Osteoblast (primary cell): ENCODE data around the gene RAI1. TPM values are rescaled to one million over a fixed set of nuclear protein-coding genes. Genes with fewer than 3 reads are reported as not detected.
A peak's percentile ranks its signal among the peaks of the same experiment; 100 is the strongest.
"Not testable (repeated sequence)": the region's sequence is repeated elsewhere in the genome, so short reads cannot be mapped to it uniquely, and the experiment has no call there.

Experiments used
- DNase-seq: peaks from one replicate; pipeline ENCODE4 v3.0.0; 2011; ENCODE audit warnings: low spot score, mixed read lengths; ENCODE audit not compliant: insufficient read length; ENCODE audit errors: missing footprints
- H2AFZ ChIP-seq: 2 replicates; pipeline ENCODE4 v1.6.0; 2011; ENCODE audit warnings: mild to moderate bottlenecking, low read length
- H3K27ac ChIP-seq: 2 replicates; pipeline ENCODE4 v1.5.1; 2011; ENCODE audit warnings: mild to moderate bottlenecking, low read depth, low read length, moderate library complexity
- H3K27me3 ChIP-seq: 2 replicates; pipeline ENCODE4 v1.6.0; 2012; ENCODE audit warnings: mild to moderate bottlenecking, control low read depth, inconsistent platforms, low read length, moderate library complexity; ENCODE audit not compliant: insufficient read depth
- H3K36me3 ChIP-seq: 2 replicates; pipeline ENCODE4 v1.5.1; 2011; ENCODE audit warnings: mild to moderate bottlenecking, low read length, control low read depth, moderate library complexity; ENCODE audit not compliant: insufficient read depth
- H3K4me1 ChIP-seq: 2 replicates; pipeline ENCODE4 v1.5.1; 2011; ENCODE audit warnings: mild to moderate bottlenecking, low read length, control low read depth, moderate library complexity; ENCODE audit not compliant: insufficient read depth
- H3K4me2 ChIP-seq: 2 replicates; pipeline ENCODE4 v1.6.0; 2011; ENCODE audit warnings: mild to moderate bottlenecking, low read length; ENCODE audit not compliant: insufficient read depth
- H3K4me3 ChIP-seq: fragments of 200-600 bp; sonication (generic); 3 replicates; pipeline ENCODE4 v1.5.1; 2012; ENCODE audit warnings: mild to moderate bottlenecking, low read length, inconsistent platforms; ENCODE audit not compliant: insufficient read depth
- H3K79me2 ChIP-seq: 2 replicates; pipeline ENCODE4 v1.6.0; 2012; ENCODE audit warnings: mild to moderate bottlenecking, low read length, control low read depth, inconsistent platforms; ENCODE audit not compliant: insufficient read depth
- H3K9me3 ChIP-seq: 2 replicates; pipeline ENCODE4 v1.5.1; 2011; ENCODE audit warnings: low read depth, low read length, control low read depth
- H4K20me1 ChIP-seq: 2 replicates; pipeline ENCODE4 v1.6.0; 2012; ENCODE audit warnings: mild to moderate bottlenecking, low read length, control low read depth; ENCODE audit not compliant: insufficient read depth
- CTCF ChIP-seq: IDR thresholded peaks from 2 replicates; pipeline ENCODE4 v1.5.1; 2011; ENCODE audit warnings: mild to moderate bottlenecking, low read depth, low read length, moderate library complexity; ENCODE audit errors: extremely low read depth
- total RNA-seq: library from RNA; depleted of rRNA; stranded (reverse); fragments of >200 nt; gene quantifications from 2 replicates; pipeline ENCODE4 v1.2.3, GENCODE V29; 2012

Gene RAI1
- total RNA-seq, 1 donor, result 15.6 TPM

GRCh38 chr17:17636272-17636885 lies 44.9 kb upstream of the RAI1 start:
- Histone ChIP-seq H3K27me3 (no peaks in the 10 kb centered on the region), H3K36me3 (no peaks in the 10 kb centered on the region), H4K20me1 (no peaks in the 10 kb centered on the region), H3K4me2 (no peak overlapping the region), H3K4me3 (no peak overlapping the region), H2AFZ (no peak overlapping the region), H3K27ac (no peak overlapping the region), H3K9me3 (no peaks in the 10 kb centered on the region), H3K4me1 (no peaks in the 10 kb centered on the region), H3K79me2 (no peaks in the 10 kb centered on the region)
- no peak for DNase-seq
- no peak for TF ChIP-seq CTCF

- H3K27ac ChIP-seq, result no peak overlapping the region
- no peaks in the 10 kb centered on the region for H3K36me3 ChIP-seq
- no peaks in the 10 kb centered on the region for H3K27me3 ChIP-seq
- no peaks in the 10 kb centered on the region for H3K79me2 ChIP-seq
- H3K4me2 ChIP-seq, result no peak overlapping the region
- TF ChIP-seq CTCF, result no peak
- H4K20me1 ChIP-seq, result no peaks in the 10 kb centered on the region
- no peak for DNase-seq
- H3K4me3 ChIP-seq, result no peak overlapping the region
- no peak overlapping the region for H2AFZ ChIP-seq
- H3K4me1 ChIP-seq, result no peaks in the 10 kb centered on the region
- H3K9me3 ChIP-seq, result no peaks in the 10 kb centered on the region
Observed at GRCh38 chr17:17638467-17638866, 42.8 kb upstream of the RAI1 start.

- H3K79me2 ChIP-seq, H3K27me3 ChIP-seq, DNase-seq, H3K4me1 ChIP-seq, H3K36me3 ChIP-seq, H3K9me3 ChIP-seq, H3K27ac ChIP-seq, H3K4me3 ChIP-seq, H3K4me2 ChIP-seq, H2AFZ ChIP-seq, H4K20me1 ChIP-seq: not testable (repeated sequence)
Observed at GRCh38 chr17:17639661-17640270, 41.5 kb upstream of the RAI1 start.

- TF ChIP-seq CTCF, result peak; percentile 86
Observed at GRCh38 chr17:17641621-17642409, 39.4 kb upstream of the RAI1 start.

GRCh38 chr17:17645148-17645547 lies 36.1 kb upstream of the RAI1 start:
- not testable (repeated sequence) for H3K9me3 ChIP-seq, H3K27ac ChIP-seq, H3K4me1 ChIP-seq, H3K4me2 ChIP-seq, H4K20me1 ChIP-seq, H3K36me3 ChIP-seq, H3K27me3 ChIP-seq, H3K4me3 ChIP-seq, DNase-seq, H2AFZ ChIP-seq, H3K79me2 ChIP-seq

More at GRCh38 chr17:17641621-17642409, 39.4 kb upstream of the RAI1 start:
- Histone ChIP-seq H3K27me3 (no peaks in the 10 kb centered on the region), H3K9me3 (no peaks in the 10 kb centered on the region), H3K4me1 (no peaks in the 10 kb centered on the region), H3K4me2 (no peak overlapping the region), H3K4me3 (no peak overlapping the region), H2AFZ (no peak overlapping the region), H4K20me1 (no peaks in the 10 kb centered on the region), H3K36me3 (no peaks in the 10 kb centered on the region), H3K27ac (no peak overlapping the region), H3K79me2 (no peaks in the 10 kb centered on the region)
- peak; percentile 92 for DNase-seq
